ENCODE results near the gene KRTAP1-1.

GRCh38 chr17:41009936-41010335, 31.3 kb downstream of the KRTAP1-1 start:
- no peak for TF ChIP-seq CTCF (conservative IDR thresholded peaks at IDR 0.05 in 1 of 2, IDR thresholded peaks at IDR 0.05 in 1 of 2; ENCODE audit: low read depth in 1 of 2, low read length in 2 of 2)
- no peak for TF ChIP-seq EZH2 (IDR thresholded peaks at IDR 0.05; ENCODE audit: low read length, missing control alignments)
